AG09319 (cell line): ENCODE data around the gene ZC3H12D.

ENCODE experiments used
- DNase-seq: peaks from one replicate; pipeline ENCODE4 v3.0.0-alpha.2; 2010; ENCODE audit warnings: low read depth; ENCODE audit errors: extremely low read depth
- CTCF ChIP-seq: IDR thresholded peaks from 2 replicates; pipeline ENCODE4 v1.5.1; 2011; ENCODE audit warnings: low read depth, mild to moderate bottlenecking, inconsistent platforms, low read length, moderate library complexity

ZC3H12D gene

GRCh38 chr6:149484733-149485700, at the start of gene ZC3H12D:
TSS of gene ZC3H12D (minus strand) at chr6:149485014. CDS start at chr6:149474543, 10,471 bp downstream.
- DNase-seq, result no peak
- no peak; the same call in 1 of the 2 replicates for TF ChIP-seq CTCF

- no peak for DNase-seq
- TF ChIP-seq CTCF, result no peak
These were observed 44.8 kb upstream of the ZC3H12D start for GRCh38 chr6:149529650-149530049.

GRCh38 chr6:149515494-149515893, 30.7 kb upstream of the ZC3H12D start:
- no peak for TF ChIP-seq CTCF
- no peak for DNase-seq

GRCh38 chr6:149513915-149514314, 29.1 kb upstream of the ZC3H12D start:
- DNase-seq, result no peak

GRCh38 chr6:149510793-149511512, 26.1 kb upstream of the ZC3H12D start:
- DNase-seq, result no peak
- TF ChIP-seq CTCF, result no peak

More at GRCh38 chr6:149513915-149514314, 29.1 kb upstream of the ZC3H12D start:
- TF ChIP-seq CTCF, result no peak

GRCh38 chr6:149508485-149508884, 23.7 kb upstream of the ZC3H12D start:
- no peak for TF ChIP-seq CTCF
- no peak for DNase-seq

- TF ChIP-seq CTCF, result no peak
- no peak for DNase-seq
These were observed 19.1 kb upstream of the ZC3H12D start for GRCh38 chr6:149503872-149504271.
